BLaER1 treated with 17β-estradiol and CSF1 and Interleukin-3, amounts not matched to agents 10 nM and 100 nM (cell line): Measurements from ENCODE around the gene TST.

ENCODE experiments used
- H3K27ac ChIP-seq, 11 experiments: shearing (Covaris generic); formaldehyde crosslinking; 2 replicates each; pipeline ENCODE4 v1.8.1; 2022
- H3K27me3 ChIP-seq, 11 experiments: shearing (Covaris generic); formaldehyde crosslinking; 2 replicates each; pipeline ENCODE4 v1.8.1; 2022
- H3K36me3 ChIP-seq, 11 experiments: shearing (Covaris generic); formaldehyde crosslinking; 2 replicates each; pipeline ENCODE4 v1.8.1; 2022
- H3K4me1 ChIP-seq, 10 experiments: shearing (Covaris generic); formaldehyde crosslinking; 2 replicates each; pipeline ENCODE4 v1.8.1; 2022
- H3K4me2 ChIP-seq, 11 experiments: shearing (Covaris generic); formaldehyde crosslinking; 2 replicates each; pipeline ENCODE4 v1.8.1; 2022
- H3K4me3 ChIP-seq, 10 experiments: shearing (Covaris generic); formaldehyde crosslinking; 2 replicates each; pipeline ENCODE4 v1.8.1; 2022
- H3K9ac ChIP-seq, 11 experiments: shearing (Covaris generic); formaldehyde crosslinking; 2 replicates each; pipeline ENCODE4 v1.8.1; 2022
- H3K9me3 ChIP-seq, 11 experiments: shearing (Covaris generic); formaldehyde crosslinking; replicated peaks in 1 of 11; 2 replicates each; pipeline ENCODE4 v1.8.1; 2022
- H4K20me1 ChIP-seq, 11 experiments: shearing (Covaris generic); formaldehyde crosslinking; 2 replicates each; pipeline ENCODE4 v1.8.1; 2022
- Cebpa-rat ChIP-seq, 11 experiments: shearing (Covaris generic); IDR thresholded peaks; 2 replicates each; pipeline ENCODE4 v1.8.1; 2022

The TST gene

DNA sequence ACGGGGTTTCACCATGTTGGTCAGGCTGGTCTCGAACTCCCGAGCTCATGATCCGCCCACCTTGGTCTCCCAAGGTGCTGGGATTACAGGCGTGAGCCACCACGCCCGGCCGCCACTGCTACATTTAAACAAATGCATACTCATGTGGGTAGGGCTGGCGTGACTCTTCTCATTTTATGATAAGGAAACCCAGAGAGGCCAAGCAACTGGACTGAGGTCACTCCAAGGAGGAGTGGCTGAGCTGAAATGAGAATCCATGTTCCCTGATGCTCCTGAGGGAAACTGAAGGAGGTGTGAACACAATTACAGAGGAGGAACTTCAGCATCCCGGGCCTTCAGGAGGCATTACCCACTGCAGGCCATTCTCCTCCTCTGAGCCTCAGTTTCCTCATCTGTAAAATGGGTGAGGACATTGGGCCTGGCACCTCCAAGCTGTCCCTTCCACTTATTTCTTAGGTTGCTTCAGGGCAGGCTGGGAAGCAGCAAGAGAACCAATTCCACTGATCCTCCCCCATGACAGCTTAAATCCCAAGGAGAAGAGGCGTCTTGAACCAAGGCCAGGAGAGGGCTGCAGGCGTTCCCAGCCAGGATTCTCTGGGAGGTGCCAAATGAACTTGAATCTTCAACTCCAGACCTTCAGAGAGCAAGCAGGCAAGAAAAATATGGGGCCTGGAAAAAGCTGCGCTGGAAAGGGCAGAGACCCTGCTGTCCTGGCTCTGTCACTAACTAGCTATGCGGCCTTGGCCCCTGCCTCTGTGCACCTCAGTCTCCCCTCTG lies 2.9 kb downstream of the TST start:
- Histone ChIP-seq H3K9me3 (no peaks in the 10 kb centered on the region), H3K36me3 (peaks cover 6 to 29% (median 20%) of the 10 kb centered on the region in 11 experiments; a peak in 15 of 22 replicates), H3K27me3 (no peaks in the 10 kb centered on the region), H3K27ac (no peak overlapping the region), H4K20me1 (peaks cover 0 to 65% (median 32%) of the 10 kb centered on the region in 11 experiments; a peak in 16 of 22 replicates), H3K9ac (peak overlapping the region in 4 of 11 experiments; percentile 14 to 97 (median 32); a peak in 3 of 22 replicates), H3K4me3 (no peak overlapping the region), H3K4me2 (peak overlapping the region in 7 of 11 experiments; percentile 89 to 99 (median 97); a peak in 9 of 22 replicates), H3K4me1 (peaks cover 29 to 41% (median 36%) of the 10 kb centered on the region in 10 experiments)
- TF ChIP-seq Cebpa-rat (IDR thresholded peaks at IDR 0.05), result no peak

DNA sequence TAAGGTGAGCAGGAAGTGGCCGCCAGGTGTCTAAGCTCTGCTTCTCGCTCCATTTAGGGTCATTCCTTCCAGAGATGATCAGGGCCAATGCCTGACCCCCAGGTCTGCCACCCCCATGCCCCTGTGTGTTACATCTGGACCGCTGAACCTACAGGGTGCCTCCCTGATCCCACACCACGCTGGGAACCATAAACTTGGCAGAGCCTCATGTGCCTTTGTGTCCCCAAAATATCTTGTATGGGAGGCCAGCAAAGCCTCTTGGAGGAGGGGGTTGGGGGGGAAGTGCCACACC lies 3.7 kb downstream of the TST start:
- H3K9me3 ChIP-seq, result no peaks in the 10 kb centered on the region
- peaks cover 0 to 73% (median 32%) of the 10 kb centered on the region in 11 experiments; a peak in 16 of 22 replicates for H4K20me1 ChIP-seq
- H3K27ac ChIP-seq, result no peak overlapping the region
- no peak overlapping the region for H3K4me3 ChIP-seq
- H3K4me1 ChIP-seq, result peaks cover 23 to 34% (median 29%) of the 10 kb centered on the region in 10 experiments
- H3K36me3 ChIP-seq, result peaks cover 6 to 35% (median 20%) of the 10 kb centered on the region in 11 experiments; a peak in 16 of 22 replicates
- no peak overlapping the region for H3K4me2 ChIP-seq
- TF ChIP-seq Cebpa-rat (IDR thresholded peaks at IDR 0.05), result no peak
- H3K27me3 ChIP-seq, result no peaks in the 10 kb centered on the region
- H3K9ac ChIP-seq, result no peak overlapping the region

DNA sequence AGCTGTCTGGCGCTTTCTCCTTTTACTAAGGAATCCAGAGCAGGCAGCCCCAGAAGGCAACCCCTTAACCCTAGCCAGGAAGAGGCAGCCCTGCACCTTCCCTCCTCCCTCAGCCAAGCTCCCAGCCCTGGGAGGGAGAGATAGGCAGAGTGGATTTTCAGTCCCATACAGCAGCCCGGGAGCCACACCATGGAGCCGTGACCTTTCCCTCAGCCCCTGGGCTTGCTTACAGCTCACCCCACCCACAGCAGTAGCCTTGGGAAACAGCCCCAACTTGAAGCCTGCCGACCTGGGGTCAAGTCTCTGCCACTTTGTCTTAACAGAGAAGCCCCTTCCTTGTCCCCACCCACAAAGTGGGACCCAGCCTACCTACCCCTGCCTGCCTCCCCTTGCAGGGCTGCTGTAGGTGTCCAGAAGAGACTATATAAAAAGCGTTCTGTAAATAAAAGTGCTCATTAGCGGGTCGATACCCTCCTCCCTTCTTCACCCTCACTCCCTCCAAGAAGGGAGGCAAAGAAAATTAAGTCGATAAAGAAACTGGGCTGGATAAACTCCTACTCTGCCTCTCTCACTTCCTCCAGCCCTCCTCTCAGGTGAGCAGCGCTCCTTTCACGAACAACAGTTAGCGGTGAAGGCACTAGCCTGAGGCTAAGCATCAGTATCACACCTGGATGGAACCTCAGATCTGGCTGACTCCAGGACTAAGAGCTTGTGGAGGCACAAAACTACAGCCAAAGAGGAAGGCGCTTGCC lies 4.2 kb downstream of the TST start:
- Histone ChIP-seq H3K4me2 (no peak overlapping the region), H3K9me3 (no peaks in the 10 kb centered on the region), H3K27me3 (no peaks in the 10 kb centered on the region), H3K9ac (peak overlapping the region in 2 of 11 experiments; percentile 1 to 18; a peak in 1 of 22 replicates), H4K20me1 (peaks cover 0 to 78% (median 32%) of the 10 kb centered on the region in 11 experiments; a peak in 16 of 22 replicates), H3K27ac (no peak overlapping the region), H3K4me1 (peaks cover 21 to 29% (median 25%) of the 10 kb centered on the region in 10 experiments), H3K4me3 (no peak overlapping the region), H3K36me3 (peaks cover 6 to 37% (median 20%) of the 10 kb centered on the region in 11 experiments; a peak in 16 of 22 replicates)
- no peak for TF ChIP-seq Cebpa-rat (IDR thresholded peaks at IDR 0.05)

DNA sequence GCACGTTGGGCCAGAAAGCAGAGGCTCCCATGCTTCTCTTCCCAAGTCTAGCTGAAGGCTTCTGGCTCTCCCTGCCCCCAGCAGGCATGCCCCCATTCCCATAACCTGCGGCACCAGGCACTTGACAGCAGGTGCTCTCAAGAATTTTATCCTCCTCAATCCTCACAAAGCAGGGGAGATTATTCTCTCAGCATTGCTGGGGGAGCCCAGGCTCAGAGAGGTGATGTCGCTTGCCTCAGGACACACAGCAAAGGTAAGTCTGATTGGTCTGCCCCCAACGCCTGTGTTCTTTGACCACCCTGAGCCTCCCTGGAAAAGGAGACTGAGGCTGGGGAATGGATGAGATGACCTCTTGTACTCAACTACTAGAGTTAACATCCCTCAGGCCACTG lies 4.8 kb downstream of the TST start:
- H3K4me3 ChIP-seq, result no peak overlapping the region
- peak overlapping the region in 1 of 11 experiments; percentile 18; a peak in 1 of 22 replicates for H3K9ac ChIP-seq
- H3K27me3 ChIP-seq, result no peaks in the 10 kb centered on the region
- peaks cover 6 to 37% (median 20%) of the 10 kb centered on the region in 11 experiments; a peak in 16 of 22 replicates for H3K36me3 ChIP-seq
- peaks cover 0 to 80% (median 32%) of the 10 kb centered on the region in 11 experiments; a peak in 16 of 22 replicates for H4K20me1 ChIP-seq
- H3K4me1 ChIP-seq, result peaks cover 21 to 29% (median 25%) of the 10 kb centered on the region in 10 experiments
- no peak for TF ChIP-seq Cebpa-rat (IDR thresholded peaks at IDR 0.05)
- no peak overlapping the region for H3K4me2 ChIP-seq
- no peak overlapping the region for H3K27ac ChIP-seq
- no peaks in the 10 kb centered on the region for H3K9me3 ChIP-seq

DNA sequence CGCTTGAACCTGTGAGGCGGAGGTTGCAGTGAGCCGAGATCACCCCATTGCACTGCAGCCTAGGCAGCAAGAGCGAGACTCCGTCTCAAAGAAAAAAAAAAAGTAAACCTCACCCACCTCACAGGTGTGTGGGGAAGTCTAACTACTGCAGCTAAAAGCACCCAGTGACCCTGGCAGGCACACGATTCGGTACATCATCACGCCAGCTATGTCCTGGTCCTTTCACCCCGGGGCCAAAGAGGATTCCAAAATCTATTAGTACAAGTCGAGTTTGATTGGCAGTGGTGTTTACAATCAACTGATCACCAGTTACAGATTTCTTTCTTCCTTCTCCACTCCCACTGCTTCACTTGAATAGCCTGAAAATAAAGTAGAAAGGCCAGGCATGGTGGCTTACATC lies 6.3 kb downstream of the TST start:
- peaks cover 25 to 35% (median 28%) of the 10 kb centered on the region in 10 experiments for H3K4me1 ChIP-seq
- H3K4me3 ChIP-seq, result no peak overlapping the region
- peaks cover 5 to 32% (median 17%) of the 10 kb centered on the region in 11 experiments; a peak in 16 of 22 replicates for H3K36me3 ChIP-seq
- H3K9ac ChIP-seq, result no peak overlapping the region
- H3K9me3 ChIP-seq, result no peaks in the 10 kb centered on the region
- H3K27ac ChIP-seq, result no peak overlapping the region
- TF ChIP-seq Cebpa-rat (IDR thresholded peaks at IDR 0.05), result no peak
- no peaks in the 10 kb centered on the region for H3K27me3 ChIP-seq
- peaks cover 0 to 71% (median 29%) of the 10 kb centered on the region in 11 experiments; a peak in 15 of 22 replicates for H4K20me1 ChIP-seq
- no peak overlapping the region for H3K4me2 ChIP-seq

DNA sequence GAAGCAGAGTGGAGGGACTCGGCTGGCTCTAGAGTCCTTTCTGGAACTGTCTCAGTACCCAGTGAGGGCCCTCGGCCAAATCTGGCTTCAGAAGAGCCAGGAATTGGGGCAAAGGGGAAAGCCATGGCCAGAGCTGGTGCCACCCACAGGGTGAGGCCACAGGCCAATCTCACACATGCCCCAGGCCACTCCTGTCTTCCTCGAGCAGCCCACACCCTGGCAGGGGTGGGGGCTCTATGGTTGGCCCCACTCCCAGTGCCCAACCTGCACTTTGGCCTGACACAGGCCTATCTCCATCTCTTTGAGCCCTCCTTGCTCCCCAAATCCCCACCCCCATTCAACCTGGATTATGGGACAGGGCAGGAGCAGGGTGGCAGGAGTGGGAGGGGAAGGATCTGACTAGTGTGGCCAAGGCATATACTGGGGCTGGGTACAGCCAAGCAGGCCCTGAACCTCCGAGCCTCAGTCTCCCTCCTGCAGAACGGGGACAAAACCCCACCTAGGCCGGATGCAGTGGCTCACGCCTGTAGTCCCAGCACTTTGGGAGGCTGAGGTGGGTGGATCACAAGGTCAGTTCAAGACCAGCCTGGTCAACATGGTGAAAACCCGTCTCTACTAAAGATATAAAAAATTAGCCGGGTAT lies 6.9 kb downstream of the TST start:
- Histone ChIP-seq H3K36me3 (peaks cover 0 to 27% (median 13%) of the 10 kb centered on the region in 11 experiments; a peak in 15 of 22 replicates), H3K4me3 (no peak overlapping the region), H3K27me3 (no peaks in the 10 kb centered on the region), H3K27ac (no peak overlapping the region), H3K4me2 (no peak overlapping the region), H4K20me1 (peaks cover 0 to 66% (median 23%) of the 10 kb centered on the region in 11 experiments; a peak in 15 of 22 replicates), H3K9me3 (no peaks in the 10 kb centered on the region), H3K4me1 (peaks cover 25 to 35% (median 28%) of the 10 kb centered on the region in 10 experiments), H3K9ac (no peak overlapping the region)
- TF ChIP-seq Cebpa-rat (IDR thresholded peaks at IDR 0.05), result no peak

DNA sequence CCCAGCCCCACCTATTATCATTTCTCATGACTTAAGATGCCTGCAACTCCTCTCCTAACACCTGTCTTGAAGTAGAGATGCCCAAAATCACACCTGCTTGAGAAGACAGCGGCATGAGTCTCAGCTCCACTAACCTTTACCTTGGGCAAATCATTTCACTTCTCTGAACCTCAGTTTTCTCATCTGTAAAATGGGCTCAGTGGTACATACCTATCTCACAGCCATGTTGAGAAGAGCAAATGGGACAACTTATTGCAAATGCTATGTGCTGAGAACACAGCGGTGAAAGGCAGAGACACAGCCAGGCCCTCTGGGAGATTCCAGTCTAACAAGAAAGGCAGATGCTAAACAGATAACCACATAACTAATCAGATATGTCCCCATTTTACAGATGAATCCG lies 7.8 kb downstream of the TST start:
- Histone ChIP-seq H3K4me2 (no peak overlapping the region), H3K27me3 (no peaks in the 10 kb centered on the region), H3K4me3 (no peak overlapping the region), H3K4me1 (peaks cover 20 to 27% (median 24%) of the 10 kb centered on the region in 10 experiments), H3K9me3 (no peaks in the 10 kb centered on the region), H3K9ac (no peak overlapping the region), H3K27ac (no peak overlapping the region), H3K36me3 (peaks cover 0 to 17% (median 6%) of the 10 kb centered on the region in 11 experiments; a peak in 14 of 22 replicates), H4K20me1 (peaks cover 0 to 57% (median 14%) of the 10 kb centered on the region in 11 experiments; a peak in 12 of 22 replicates)
- no peak for TF ChIP-seq Cebpa-rat (IDR thresholded peaks at IDR 0.05)

DNA sequence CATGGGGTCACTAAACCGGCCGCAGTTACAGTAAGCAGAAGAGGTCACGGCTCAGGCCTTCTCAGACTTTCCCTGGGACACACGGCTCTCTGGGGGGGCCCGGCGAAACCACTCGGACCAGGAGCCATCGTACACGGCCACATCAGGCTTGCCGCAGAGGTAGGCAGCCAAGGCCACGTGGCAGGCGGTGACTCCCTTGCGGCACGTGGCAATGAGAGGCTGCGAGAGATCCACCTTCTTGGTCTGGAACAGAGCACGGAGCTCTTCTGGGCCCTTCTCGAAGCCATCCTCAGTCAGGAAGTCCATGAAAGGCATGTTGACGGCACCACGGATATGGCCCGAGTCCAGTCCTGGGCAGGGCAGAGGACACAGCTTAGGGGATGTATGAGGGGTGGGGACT lies 8.3 kb downstream of the TST start:
- peaks cover 17 to 25% (median 22%) of the 10 kb centered on the region in 10 experiments for H3K4me1 ChIP-seq
- no peaks in the 10 kb centered on the region for H3K9me3 ChIP-seq
- H4K20me1 ChIP-seq, result peaks cover 0 to 52% (median 12%) of the 10 kb centered on the region in 11 experiments; a peak in 10 of 22 replicates
- H3K4me3 ChIP-seq, result no peak overlapping the region
- H3K36me3 ChIP-seq, result peaks cover 0 to 12% (median under 1%) of the 10 kb centered on the region in 11 experiments; a peak in 9 of 22 replicates
- H3K4me2 ChIP-seq, result no peak overlapping the region
- H3K9ac ChIP-seq, result no peak overlapping the region
- no peak for TF ChIP-seq Cebpa-rat (IDR thresholded peaks at IDR 0.05)
- H3K27ac ChIP-seq, result no peak overlapping the region
- no peaks in the 10 kb centered on the region for H3K27me3 ChIP-seq
